GM21526 (cell line): ENCODE data around the gene SCAP.

Source experiments
- ATAC-seq: cut with Tn5 transposase; IDR thresholded peaks from one replicate; pipeline ENCODE4 v1.9.1; 2021; ENCODE audit warnings: moderate library complexity; ENCODE audit not compliant: unreplicated experiment, low FRiP score

SCAP gene

DNA sequence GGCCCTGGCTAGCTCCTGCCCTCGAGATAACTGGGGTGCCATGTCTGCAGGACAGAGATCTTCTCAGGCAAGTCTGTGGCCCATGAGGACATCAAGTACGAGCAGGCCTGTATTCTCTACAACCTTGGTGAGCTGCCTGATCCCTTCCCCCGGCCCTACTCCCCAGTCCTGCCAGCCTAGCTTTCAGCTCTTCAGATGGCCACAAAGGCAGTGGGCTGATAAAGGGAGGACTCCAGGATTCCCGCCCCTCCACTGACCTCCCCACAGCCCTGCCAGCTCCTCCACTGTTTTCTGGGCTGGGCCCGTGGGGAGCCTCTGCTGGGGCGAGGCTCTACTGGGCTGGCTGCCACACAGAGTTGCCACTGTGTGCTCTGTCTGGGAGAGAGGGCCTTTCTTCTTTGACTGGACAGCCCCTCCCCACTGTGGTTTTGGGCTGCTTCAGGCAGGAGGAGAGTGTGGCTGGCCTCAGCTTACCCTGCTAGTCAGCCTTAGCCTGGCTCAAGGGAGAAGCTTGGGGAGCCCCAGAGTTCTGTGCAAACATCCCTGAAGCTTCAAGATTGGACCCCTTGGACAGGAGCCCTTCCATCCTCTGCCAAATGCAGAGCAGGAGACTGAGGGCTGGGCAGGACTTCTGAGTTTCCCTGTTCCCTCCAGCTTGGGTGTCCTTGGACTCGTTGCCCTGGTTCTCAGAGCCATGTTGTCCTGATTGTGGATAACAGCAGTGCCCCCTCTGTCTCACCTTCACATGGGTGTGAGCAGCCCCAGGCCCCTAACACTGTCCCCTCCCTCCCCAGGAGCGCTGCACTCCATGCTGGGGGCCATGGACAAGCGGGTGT is 70.6 kb downstream of the SCAP start:
- no peak for ATAC-seq

- no peak for ATAC-seq
These were observed 71.3 kb downstream of the SCAP start for GRCh38 chr3:47404431-47404876.

- ATAC-seq: no peak
These were observed 76.0 kb downstream of the SCAP start for GRCh38 chr3:47399531-47400270.

GRCh38 chr3:47399016-47399415 is 76.7 kb downstream of the SCAP start:
- no peak for ATAC-seq

GRCh38 chr3:47398228-47398627 is 77.5 kb downstream of the SCAP start:
- no peak for ATAC-seq

DNA sequence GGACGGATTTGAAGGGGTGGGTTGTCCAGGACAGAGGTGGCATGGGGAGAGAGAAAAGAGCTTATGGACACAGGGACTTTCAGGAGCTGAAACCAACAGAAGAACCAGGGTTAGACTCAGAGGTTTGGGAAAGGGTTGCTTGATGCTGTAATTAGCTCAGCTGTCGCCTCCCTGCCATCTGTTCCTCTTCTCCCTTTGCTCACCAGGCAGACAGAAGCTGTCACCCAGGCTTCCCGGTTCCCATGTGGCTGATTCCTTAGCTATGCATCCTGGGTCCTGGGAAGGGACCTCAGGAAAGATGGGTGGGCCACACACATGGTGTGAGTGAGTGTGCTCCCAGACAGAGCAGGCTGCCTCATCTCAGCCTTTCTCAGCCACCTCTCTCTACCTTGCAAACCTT is 80.9 kb downstream of the SCAP start:
- no peak for ATAC-seq

DNA sequence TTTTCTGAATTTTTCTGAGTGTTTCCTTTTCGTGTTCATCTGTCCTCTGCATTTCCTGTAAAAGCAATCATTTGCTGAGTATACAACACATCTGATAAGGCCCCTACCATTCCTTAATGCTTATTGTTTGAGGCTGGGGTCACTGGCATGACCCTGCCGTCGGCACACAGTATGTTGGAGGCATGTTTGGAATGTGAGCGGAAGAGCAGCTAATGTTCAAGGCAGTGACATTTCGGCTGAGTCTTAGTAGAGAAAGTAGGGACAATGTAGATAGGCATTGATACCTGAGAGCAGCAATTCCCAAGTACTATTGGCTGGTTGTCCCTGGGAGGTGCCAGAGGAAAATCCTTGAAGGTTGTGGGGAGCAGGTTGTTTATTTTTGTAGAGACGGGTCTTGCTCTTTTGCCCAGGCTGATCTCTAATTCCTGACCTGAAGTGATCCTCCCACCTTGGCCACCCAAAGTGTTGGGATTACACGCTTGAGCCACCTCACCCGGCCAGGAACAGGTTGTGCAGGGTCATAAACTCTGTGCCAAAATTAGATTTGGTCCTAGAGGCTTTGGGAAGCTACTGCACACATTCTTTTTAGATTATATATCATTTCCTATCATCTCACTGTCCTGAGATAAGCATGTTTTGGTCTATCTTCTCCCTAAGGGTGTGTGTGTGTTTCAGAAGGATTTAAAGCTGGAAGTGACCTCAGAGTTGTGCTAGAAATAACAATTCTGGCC is 81.4 kb downstream of the SCAP start:
- no peak for ATAC-seq

DNA sequence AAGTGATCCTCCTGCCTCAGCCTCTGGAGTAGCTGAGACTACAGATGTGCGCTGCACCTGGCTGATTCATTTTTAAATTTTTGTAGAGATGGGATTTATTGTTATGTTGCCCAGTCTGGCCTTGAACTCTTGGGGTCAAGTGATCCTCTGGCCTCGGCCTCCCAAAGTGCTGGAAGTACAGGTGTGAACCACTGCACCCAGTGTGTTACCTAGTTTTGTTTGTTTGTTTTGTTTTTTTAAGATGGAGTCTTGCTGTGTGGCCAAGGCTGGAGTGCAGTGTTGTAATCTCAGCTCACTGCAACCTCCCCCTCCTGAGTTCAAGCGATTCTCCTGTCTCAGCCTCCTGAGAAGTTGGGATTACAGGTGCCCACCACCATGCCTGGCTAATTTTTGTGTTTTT is 82.8 kb downstream of the SCAP start:
- no peak for ATAC-seq

GRCh38 chr3:47385796-47386195 is 89.9 kb downstream of the SCAP start:
- ATAC-seq: no peak

DNA sequence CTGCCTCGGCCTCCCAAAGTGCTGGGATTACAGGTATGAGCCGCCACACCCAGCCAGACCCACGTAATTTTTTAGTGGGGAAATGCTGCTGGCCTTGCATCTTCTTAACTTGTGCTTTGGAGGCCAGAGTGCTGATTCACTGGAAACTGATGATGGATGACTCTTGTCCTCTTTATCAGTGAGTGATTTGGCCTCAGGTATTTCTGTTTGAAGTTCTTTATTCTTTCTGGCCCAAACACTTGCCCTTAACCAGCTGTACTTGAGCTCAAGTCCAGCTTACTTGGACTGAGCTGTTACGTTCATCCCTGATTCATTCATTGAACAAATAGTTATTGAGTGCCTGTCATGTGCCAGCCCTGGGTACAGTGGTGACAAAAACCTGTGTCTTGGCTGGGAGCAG is 90.7 kb downstream of the SCAP start:
- ATAC-seq: no peak

DNA sequence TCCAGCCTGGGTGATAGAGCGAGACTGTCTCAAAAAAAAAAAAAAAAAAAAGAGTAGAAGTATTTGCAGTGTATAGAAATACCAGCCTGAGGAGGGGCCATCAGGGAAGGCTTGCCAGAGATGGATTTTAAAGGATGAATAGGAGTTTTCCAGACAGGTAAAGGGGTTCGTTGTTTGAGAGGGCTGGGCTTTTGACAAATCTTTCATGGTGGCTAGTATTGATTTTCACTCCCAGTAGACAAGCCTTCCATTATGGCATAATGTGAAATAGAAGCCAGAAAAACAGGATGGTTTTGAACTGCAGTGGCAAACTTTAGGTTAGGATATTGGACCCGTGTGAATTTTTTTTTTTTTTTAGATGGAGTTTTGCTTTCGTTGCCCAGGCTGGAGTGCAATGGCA is 91.3 kb downstream of the SCAP start:
- no peak for ATAC-seq

- ATAC-seq: peak; percentile 57
These were observed 94.2 kb downstream of the SCAP start for GRCh38 chr3:47381317-47382157.

DNA sequence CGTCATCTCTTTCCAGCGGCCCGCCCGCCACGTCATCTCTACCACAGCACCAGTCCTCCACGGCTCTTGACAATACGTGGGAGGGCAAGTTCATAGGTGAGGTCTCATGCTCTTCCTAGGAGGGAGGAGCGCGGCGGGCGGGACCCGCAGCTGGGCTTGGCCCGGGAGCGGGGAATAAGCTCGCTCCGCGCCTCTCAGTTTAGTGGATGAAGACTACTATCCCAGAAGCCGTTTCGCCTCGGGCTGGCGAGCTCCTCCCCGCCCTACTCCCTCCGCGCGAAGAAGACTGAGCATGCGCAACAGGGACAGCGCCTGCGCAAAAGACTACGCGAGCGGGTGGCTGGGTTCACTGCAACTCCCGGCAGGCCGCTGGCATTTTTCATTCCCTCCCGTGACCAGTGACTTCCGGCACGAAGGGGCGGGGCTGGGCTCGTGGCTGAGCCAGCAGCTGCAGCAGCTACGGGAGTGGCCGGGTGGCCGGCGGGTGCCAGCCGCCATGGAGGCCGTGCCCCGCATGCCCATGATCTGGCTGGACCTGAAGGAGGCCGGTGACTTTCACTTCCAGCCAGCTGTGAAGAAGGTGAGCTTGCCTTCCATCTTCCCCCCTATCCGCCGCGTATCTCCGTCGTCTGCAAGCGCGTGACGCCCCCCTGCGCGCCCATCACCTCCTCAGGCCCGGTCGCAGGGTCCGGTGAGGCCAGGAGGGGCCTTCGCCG is 95.0 kb downstream of the SCAP start, which contains the start of gene PTPN23:
Gene PTPN23 (plus strand): TSS at position 421 of the 716 bp plus-strand sequence. CDS start 76 bp downstream, at position 497.
- peak; percentile 66 for ATAC-seq

DNA sequence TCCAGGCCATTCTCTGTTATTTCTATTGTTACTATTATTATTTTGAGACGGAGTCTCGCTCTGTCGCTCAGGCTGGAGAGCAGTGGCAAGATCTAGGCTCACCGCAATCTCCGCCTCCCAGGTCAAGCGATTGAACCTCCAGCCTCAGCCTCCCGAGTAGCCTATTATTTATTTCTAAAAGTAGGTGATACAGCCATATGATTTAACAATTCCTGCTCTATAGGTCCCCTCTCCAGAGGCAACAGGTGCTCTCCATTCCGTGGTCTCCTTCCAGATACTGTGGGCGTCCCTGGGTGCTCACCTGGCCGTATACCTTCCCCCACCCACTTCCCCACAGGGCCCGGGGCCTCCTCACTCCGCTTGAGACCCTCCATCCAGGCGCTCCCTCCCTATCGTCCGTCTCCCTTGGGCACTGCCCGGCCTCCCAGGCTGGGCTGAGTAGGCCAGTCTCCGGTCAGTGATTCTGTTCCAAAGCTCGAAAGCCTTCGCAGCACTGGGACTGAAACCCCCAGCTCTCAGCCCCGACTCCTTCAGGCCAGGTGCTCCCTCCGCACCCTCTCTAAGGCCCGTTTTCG is 95.6 kb downstream of the SCAP start:
- ATAC-seq: no peak

DNA sequence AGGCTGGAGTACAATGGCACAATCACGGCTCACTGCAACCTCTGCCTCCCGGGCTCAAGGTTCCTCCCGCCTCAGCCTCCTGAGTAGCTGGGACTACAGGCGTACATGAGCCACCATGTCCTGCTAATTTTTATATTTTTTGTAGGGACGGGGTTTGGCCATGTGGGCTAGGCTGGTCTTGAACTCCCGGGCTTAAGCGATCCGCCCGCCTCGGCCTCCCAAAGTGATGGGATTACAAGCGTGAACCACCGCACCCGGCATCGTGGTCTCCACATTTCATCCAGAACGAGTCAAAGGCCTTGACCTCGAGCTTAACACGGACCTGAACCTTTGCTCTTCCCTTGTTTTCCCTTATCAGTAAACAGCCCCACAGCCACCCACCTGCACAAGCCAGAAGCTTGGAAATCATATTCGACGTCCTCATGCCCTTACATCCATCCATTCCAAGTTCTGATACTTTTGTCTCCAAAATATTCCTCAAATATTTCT is 96.3 kb downstream of the SCAP start:
- ATAC-seq: no peak

- no peak for ATAC-seq
These were observed 96.9 kb downstream of the SCAP start for GRCh38 chr3:47378869-47379268.

- no peak for ATAC-seq
These were observed 98.6 kb downstream of the SCAP start for GRCh38 chr3:47377186-47377585.

DNA sequence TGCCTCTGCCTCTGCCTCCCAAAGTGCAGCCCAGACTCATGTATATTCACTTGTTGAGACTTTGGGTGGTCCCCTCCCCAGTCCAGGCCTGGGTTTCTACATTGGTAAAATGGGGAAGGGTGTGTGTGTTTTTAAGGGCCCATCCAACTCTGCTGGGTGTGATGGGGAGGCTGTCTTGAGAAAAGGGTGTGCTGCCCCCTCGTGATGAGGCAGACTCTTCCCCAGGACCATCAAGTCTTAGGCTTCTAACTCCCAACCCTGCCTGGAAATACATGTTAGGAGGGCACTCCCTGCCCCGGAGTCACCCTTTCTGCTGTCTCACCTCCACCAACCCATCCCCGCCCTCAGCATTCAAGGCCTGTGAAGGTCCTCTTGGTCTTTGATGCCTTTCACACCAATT is 99.3 kb downstream of the SCAP start:
- ATAC-seq: no peak

DNA sequence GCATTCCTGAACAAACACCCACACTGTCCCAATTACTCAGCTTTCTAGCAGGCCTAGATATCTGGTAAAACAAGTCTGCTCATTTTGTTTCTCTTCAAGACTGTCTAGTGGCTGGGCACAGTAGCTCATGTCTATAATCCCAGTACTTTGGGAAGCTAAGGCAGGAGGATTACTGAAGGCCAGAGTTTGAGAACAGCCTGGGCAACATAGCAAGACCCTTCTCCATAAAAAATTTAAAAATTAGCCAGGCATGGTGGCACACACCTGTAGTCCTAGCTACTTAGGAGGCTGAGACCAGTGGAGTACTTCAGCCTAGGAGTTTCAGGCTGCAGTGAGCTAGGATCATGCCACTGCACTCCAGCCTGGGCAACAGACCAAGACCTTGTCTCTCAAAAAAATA is 101.2 kb downstream of the SCAP start:
- ATAC-seq: no peak
